OCI-LY1 (cell line): ENCODE measurements around the gene DEPP1.

Experiments
- H2AFZ ChIP-seq: fragments of 200-600 bp; sonication (generic), shearing (Covaris generic); 2 replicates; pipeline ENCODE4 v1.6.0; 2014; ENCODE audit warnings: antibody characterized with exemption, mild to moderate bottlenecking, low read length
- H3F3A ChIP-seq: fragments of 200-600 bp; sonication (generic), shearing (Covaris generic); 2 replicates; pipeline ENCODE4 v1.6.0; 2014; ENCODE audit warnings: mild to moderate bottlenecking, antibody characterized with exemption, low read length, moderate library complexity; ENCODE audit not compliant: insufficient read depth
- H3K27ac ChIP-seq: fragments of 200-600 bp; sonication (generic); 2 replicates; pipeline ENCODE4 v1.5.1; 2014; ENCODE audit warnings: low read length, mixed run types, mild to moderate bottlenecking, low read depth; ENCODE audit not compliant: poor library complexity, severe bottlenecking
- H3K27me3 ChIP-seq: fragments of 200-600 bp; sonication (generic); 2 replicates; pipeline ENCODE4 v1.6.0; 2014; ENCODE audit warnings: antibody characterized with exemption, mild to moderate bottlenecking, low read length, moderate library complexity; ENCODE audit not compliant: insufficient read depth
- H3K36me3 ChIP-seq: fragments of 200-600 bp; sonication (generic); 2 replicates; pipeline ENCODE4 v1.6.1; 2014; ENCODE audit warnings: mild to moderate bottlenecking, antibody characterized with exemption, low read length, moderate library complexity, mixed read lengths; ENCODE audit not compliant: insufficient read depth
- H3K4me1 ChIP-seq: fragments of 200-600 bp; sonication (generic); 2 replicates; pipeline ENCODE4 v1.5.1; 2014; ENCODE audit warnings: mild to moderate bottlenecking, low read length, moderate library complexity; ENCODE audit not compliant: insufficient read depth, severe bottlenecking
- H3K4me2 ChIP-seq: fragments of 200-600 bp; sonication (generic), shearing (Covaris generic); 2 replicates; pipeline ENCODE4 v1.6.1; 2014; ENCODE audit warnings: low read length
- H3K4me3 ChIP-seq: fragments of 200-600 bp; sonication (generic); 2 replicates; pipeline ENCODE4 v1.5.1; 2014; ENCODE audit warnings: low read length, low read depth, mild to moderate bottlenecking, mixed read lengths; ENCODE audit not compliant: poor library complexity, severe bottlenecking
- H3K79me2 ChIP-seq: fragments of 200-600 bp; shearing (Covaris generic); 2 replicates; pipeline ENCODE4 v1.6.1; 2016; ENCODE audit warnings: mixed run types, low read length, mixed read lengths; ENCODE audit not compliant: insufficient read depth
- H3K9ac ChIP-seq: fragments of 200-600 bp; sonication (generic), shearing (Covaris generic); 2 replicates; pipeline ENCODE4 v1.6.1; 2014; ENCODE audit warnings: mild to moderate bottlenecking, low read length, mixed read lengths
- H3K9me2 ChIP-seq: fragments of 200-600 bp; sonication (generic), shearing (Covaris generic); 2 replicates; pipeline ENCODE4 v1.6.1; 2014; ENCODE audit warnings: low read depth, mild to moderate bottlenecking, low read length, mixed read lengths
- H3K9me3 ChIP-seq: fragments of 200-600 bp; shearing (Covaris generic); 2 replicates; pipeline ENCODE4 v1.6.1; 2014; ENCODE audit warnings: low read length, mixed read lengths
- H4K20me1 ChIP-seq: fragments of 200-600 bp; sonication (generic), shearing (Covaris generic); 2 replicates; pipeline ENCODE4 v1.6.0; 2016; ENCODE audit warnings: mild to moderate bottlenecking, low read length; ENCODE audit not compliant: insufficient read depth
- EZH2 ChIP-seq: fragments of 200-600 bp; sonication (generic), shearing (Covaris generic); IDR thresholded peaks from 2 replicates; pipeline ENCODE4 v1.8.0; 2017; ENCODE audit warnings: borderline replicate concordance, mixed run types, mild to moderate bottlenecking, antibody characterized with exemption, low read length, moderate library complexity, mixed read lengths
- TF ChIP-seq, protein P1 (sequence below): fragments of 200-600 bp; sonication (generic), shearing (Covaris generic); IDR thresholded peaks from 2 replicates; pipeline ENCODE4 v1.5.1; 2017; ENCODE audit warnings: mild to moderate bottlenecking, antibody characterized with exemption, low read length, moderate library complexity, mixed read lengths

DEPP1 gene

GRCh38 chr10:44958898-44959246 is 19.7 kb downstream of the DEPP1 start:
- H3K27me3 ChIP-seq: no peaks in the 10 kb centered on the region
- H2AFZ ChIP-seq: peak overlapping the region; percentile 49; the same call in 1 of the 2 replicates
- H3K4me1 ChIP-seq: peaks cover 13% of the 10 kb centered on the region
- H4K20me1 ChIP-seq: no peaks in the 10 kb centered on the region
- H3K9ac ChIP-seq: peak overlapping the region; percentile 69
- peak overlapping the region; percentile 68 for H3K4me3 ChIP-seq
- no peak overlapping the region for H3K27ac ChIP-seq
- H3K36me3 ChIP-seq: no peaks in the 10 kb centered on the region; the same call in 1 of the 2 replicates
- TF ChIP-seq, protein P1, sequence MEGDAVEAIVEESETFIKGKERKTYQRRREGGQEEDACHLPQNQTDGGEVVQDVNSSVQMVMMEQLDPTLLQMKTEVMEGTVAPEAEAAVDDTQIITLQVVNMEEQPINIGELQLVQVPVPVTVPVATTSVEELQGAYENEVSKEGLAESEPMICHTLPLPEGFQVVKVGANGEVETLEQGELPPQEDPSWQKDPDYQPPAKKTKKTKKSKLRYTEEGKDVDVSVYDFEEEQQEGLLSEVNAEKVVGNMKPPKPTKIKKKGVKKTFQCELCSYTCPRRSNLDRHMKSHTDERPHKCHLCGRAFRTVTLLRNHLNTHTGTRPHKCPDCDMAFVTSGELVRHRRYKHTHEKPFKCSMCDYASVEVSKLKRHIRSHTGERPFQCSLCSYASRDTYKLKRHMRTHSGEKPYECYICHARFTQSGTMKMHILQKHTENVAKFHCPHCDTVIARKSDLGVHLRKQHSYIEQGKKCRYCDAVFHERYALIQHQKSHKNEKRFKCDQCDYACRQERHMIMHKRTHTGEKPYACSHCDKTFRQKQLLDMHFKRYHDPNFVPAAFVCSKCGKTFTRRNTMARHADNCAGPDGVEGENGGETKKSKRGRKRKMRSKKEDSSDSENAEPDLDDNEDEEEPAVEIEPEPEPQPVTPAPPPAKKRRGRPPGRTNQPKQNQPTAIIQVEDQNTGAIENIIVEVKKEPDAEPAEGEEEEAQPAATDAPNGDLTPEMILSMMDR: no peak
- TF ChIP-seq EZH2: no peak
- H3F3A ChIP-seq: no peaks in the 10 kb centered on the region
- no peaks in the 10 kb centered on the region for H3K79me2 ChIP-seq
- H3K9me3 ChIP-seq: no peaks in the 10 kb centered on the region
- H3K9me2 ChIP-seq: no peaks in the 10 kb centered on the region
- peak overlapping the region; percentile 77 for H3K4me2 ChIP-seq

DNA sequence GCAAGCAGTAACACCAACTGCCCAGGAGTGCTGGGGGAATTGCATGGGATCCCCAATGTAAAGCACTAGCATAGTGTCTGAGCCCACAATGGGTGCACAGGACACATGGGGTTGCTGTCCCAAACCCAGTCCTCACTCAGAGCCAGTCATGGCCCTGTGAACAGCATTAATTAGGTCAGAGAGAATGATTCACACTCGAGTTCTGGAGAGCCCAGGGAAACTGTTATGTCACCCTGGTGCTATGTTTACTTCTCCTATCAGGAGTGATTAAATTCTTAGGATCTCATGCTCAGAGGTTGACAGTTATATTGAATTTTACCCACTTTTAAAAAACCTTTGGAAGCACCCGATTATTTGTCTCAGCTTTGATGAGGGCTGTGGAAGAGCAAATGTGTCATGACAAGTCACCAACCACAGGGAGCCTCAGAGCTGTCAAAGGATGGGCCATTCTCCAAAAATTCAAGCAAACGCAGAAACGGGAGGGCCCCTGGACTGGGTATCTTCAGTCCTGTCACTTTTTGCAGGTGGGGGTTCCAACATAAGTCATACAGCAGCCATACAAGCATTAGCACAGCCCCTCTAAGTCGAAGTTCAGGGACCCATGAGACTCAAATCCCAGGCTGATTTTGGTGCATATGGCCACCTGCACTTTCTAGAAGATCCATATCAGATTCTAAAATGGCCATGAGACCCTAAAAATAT is 20.3 kb downstream of the DEPP1 start:
- Histone ChIP-seq H2AFZ (no peak overlapping the region), H3K4me1 (peaks cover 13% of the 10 kb centered on the region), H3K9me2 (no peaks in the 10 kb centered on the region), H3K79me2 (no peaks in the 10 kb centered on the region), H3F3A (no peaks in the 10 kb centered on the region), H3K4me3 (peak overlapping the region; percentile 68), H3K4me2 (peak overlapping the region; percentile 77), H3K9me3 (no peaks in the 10 kb centered on the region), H4K20me1 (no peaks in the 10 kb centered on the region), H3K9ac (peak overlapping the region; percentile 69; the same call in 1 of the 2 replicates), H3K36me3 (no peaks in the 10 kb centered on the region; the same call in 1 of the 2 replicates), H3K27ac (no peak overlapping the region), H3K27me3 (no peaks in the 10 kb centered on the region)
- TF ChIP-seq EZH2: no peak
- TF ChIP-seq, protein P1: no peak

DNA sequence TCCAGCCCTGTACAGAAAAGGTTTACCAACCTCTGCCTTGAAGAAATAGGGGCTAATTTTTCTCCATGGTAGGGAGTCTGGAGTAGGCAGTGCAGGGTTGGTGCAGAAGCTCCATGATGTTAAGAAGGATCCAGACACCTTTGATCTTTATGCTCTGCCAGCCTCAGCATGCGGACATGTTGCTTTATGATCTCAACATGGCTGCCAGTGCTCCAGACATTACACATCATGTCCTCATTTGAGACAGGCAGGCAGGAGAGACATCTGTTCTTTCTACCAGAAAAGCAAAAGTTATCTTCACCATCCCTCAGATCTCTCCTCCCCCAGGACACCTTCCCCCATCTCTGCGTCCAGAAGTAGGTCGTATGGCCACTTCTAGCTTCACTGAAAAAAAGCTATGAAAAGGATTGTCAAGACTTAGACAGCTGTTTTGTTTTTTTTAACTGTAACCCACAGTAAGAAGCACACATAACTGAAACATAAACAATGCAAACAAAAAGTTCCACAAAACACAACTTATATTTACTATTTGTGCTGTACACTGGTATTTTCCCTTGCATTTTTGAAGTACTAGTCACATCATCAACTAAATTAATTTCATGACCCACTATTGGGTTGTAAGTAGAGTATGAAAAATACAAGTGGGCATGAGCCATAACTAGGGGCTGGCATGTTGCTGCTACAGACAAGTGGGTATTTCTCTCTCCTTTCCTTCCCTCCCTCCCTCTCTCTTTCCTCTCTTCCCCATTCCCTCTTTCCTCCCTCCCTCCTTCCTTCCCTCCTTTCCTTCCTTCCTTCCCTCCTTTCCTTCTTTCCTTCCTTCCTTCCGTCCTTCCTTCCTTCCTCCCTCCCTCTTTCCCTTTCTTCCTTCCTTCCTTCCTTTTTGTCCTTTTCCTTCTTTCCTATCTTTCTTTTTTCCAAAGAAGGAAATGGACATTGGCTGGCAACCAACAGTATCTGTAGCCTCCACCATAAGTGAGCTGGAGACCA is 21.6 kb downstream of the DEPP1 start:
- Histone ChIP-seq H3K9me3 (no peaks in the 10 kb centered on the region), H4K20me1 (no peaks in the 10 kb centered on the region), H3K4me1 (peaks cover 13% of the 10 kb centered on the region), H3K27ac (no peak overlapping the region), H3K9ac (no peak overlapping the region), H3K79me2 (no peaks in the 10 kb centered on the region), H3K9me2 (no peaks in the 10 kb centered on the region), H3K4me2 (no peak overlapping the region), H3K27me3 (no peaks in the 10 kb centered on the region), H3F3A (no peaks in the 10 kb centered on the region), H2AFZ (no peak overlapping the region), H3K4me3 (no peak overlapping the region), H3K36me3 (no peaks in the 10 kb centered on the region; the same call in 1 of the 2 replicates)
- TF ChIP-seq EZH2: no peak
- TF ChIP-seq, protein P1: no peak
